DND-41 (cell line): Measurements from ENCODE around the gene GLTPD2.

Source experiments
- CTCF ChIP-seq: IDR thresholded peaks from 2 replicates; pipeline ENCODE4 v1.5.1; 2012; ENCODE audit warnings: borderline replicate concordance, low read length, moderate library complexity, mild to moderate bottlenecking; ENCODE audit not compliant: poor library complexity, severe bottlenecking; ENCODE audit errors: extremely low read depth
- EZH2 ChIP-seq: IDR thresholded peaks from 3 replicates; pipeline ENCODE4 v1.6.1; 2012; ENCODE audit warnings: borderline replicate concordance, low read depth, mild to moderate bottlenecking, moderate library complexity, low read length, inconsistent platforms; ENCODE audit not compliant: severe bottlenecking

GRCh38 chr17:4839221-4839620 lies 50.5 kb downstream of the GLTPD2 start:
- TF ChIP-seq CTCF (no peak), EZH2 (no peak)
